ENCODE results near the gene CAMK1D.

The CAMK1D gene

GRCh38 chr10:12869427-12869826, 520.1 kb downstream of the CAMK1D start:
- Histone ChIP-seq H3K36me3 (ENCODE audit: control insufficient read depth in 2 of 2, insufficient read depth in 1 of 2, low read length in 2 of 2) (no peaks in the 10 kb centered on the region), H3K4me1 (ENCODE audit: control insufficient read depth, insufficient read depth, low read length) (no peaks in the 10 kb centered on the region), H3K27ac (ENCODE audit: extremely low read depth, low read depth, low read length) (no peak overlapping the region), H3K9me3 (ENCODE audit: control insufficient read depth, insufficient read depth, low read depth, low read length) (no peaks in the 10 kb centered on the region), H3K4me3 (ENCODE audit: low read depth, low read length) (no peak overlapping the region)
- ChIA-PET CTCF (interaction anchor here (1.9 kb wide), 1 partner anchor 21 kb away, joined by 4 read pairs; no protein-coding TSS in a partner anchor), POLR2A (no interaction called here)
- TF ChIP-seq ZNF175 (tag by site-specific recombination; IDR thresholded peaks at IDR 0.05) (no peak), EGR2 (tag by site-specific recombination; IDR thresholded peaks at IDR 0.05; ENCODE audit: low read depth) (peak; percentile 69), ZFHX2 (tag by site-specific recombination; conservative IDR thresholded peaks at IDR 0.05) (peak; percentile 77), ZNF155 (tag by site-specific recombination; IDR thresholded peaks at IDR 0.05) (no peak), KLF17 (tag by site-specific recombination; IDR thresholded peaks at IDR 0.05) (no peak)

- H3K27ac ChIP-seq (ENCODE audit: extremely low read depth, low read depth, low read length) = no peak overlapping the region
- H3K4me3 ChIP-seq (ENCODE audit: low read depth, low read length) = no peak overlapping the region
- H3K4me1 ChIP-seq (ENCODE audit: control insufficient read depth, insufficient read depth, low read length) = no peaks in the 10 kb centered on the region
- TF ChIP-seq ZNF843 (tag by site-specific recombination; IDR thresholded peaks at IDR 0.05) (no peak), PBX3 (CRISPR knock-in tag; IDR thresholded peaks at IDR 0.05) (no peak), ZNF354C (tag by site-specific recombination; IDR thresholded peaks at IDR 0.05; ENCODE audit: borderline replicate concordance, low read depth) (no peak), ATF2 (tag by site-specific recombination; IDR thresholded peaks at IDR 0.05; ENCODE audit: low read depth) (no peak), ZNF530 (tag by site-specific recombination; IDR thresholded peaks at IDR 0.05; ENCODE audit: low read depth) (no peak), ZNF501 (tag by site-specific recombination; IDR thresholded peaks at IDR 0.05) (no peak)
- H3K36me3 ChIP-seq (ENCODE audit: control insufficient read depth in 2 of 2, insufficient read depth in 1 of 2, low read length in 2 of 2) = no peaks in the 10 kb centered on the region
- no peaks in the 10 kb centered on the region for H3K9me3 ChIP-seq (ENCODE audit: control insufficient read depth, insufficient read depth, low read depth, low read length)
- ChIA-PET POLR2A (no interaction called here), CTCF (interaction anchor here (0.6 kb wide), 1 partner anchor 887 kb away, joined by 3 read pairs; no protein-coding TSS in a partner anchor)
Measured at GRCh38 chr10:12872577-12872976, 523.2 kb downstream of the CAMK1D start.

- CTCF ChIA-PET = interaction anchor here (0.6 kb wide), 1 partner anchor 659 kb away, joined by 3 read pairs; no protein-coding TSS in a partner anchor
- no peak overlapping the region for H3K27ac ChIP-seq (ENCODE audit: extremely low read depth, low read depth, low read length)
- POLR2A ChIA-PET = no interaction called here
- no peak for TF ChIP-seq TCF7L2 (IDR thresholded peaks at IDR 0.05; ENCODE audit: borderline replicate concordance, low read depth, low read length)
- TF ChIP-seq ZNF654 (tag by site-specific recombination; IDR thresholded peaks at IDR 0.05; ENCODE audit: low read depth) = no peak
- TF ChIP-seq SETDB1 (IDR thresholded peaks at IDR 0.05; ENCODE audit: insufficient read length, low read length) = no peak
- no peak for TF ChIP-seq ZNF621 (tag by site-specific recombination; IDR thresholded peaks at IDR 0.05)
- no peak for TF ChIP-seq ZNF292 (tag by site-specific recombination; IDR thresholded peaks at IDR 0.05; ENCODE audit: borderline replicate concordance, low read depth)
- no peak for TF ChIP-seq ZFP69B (tag by site-specific recombination; IDR thresholded peaks at IDR 0.05)
- TF ChIP-seq ZNF510 (tag by site-specific recombination; IDR thresholded peaks at IDR 0.05; ENCODE audit: insufficient replicate concordance) = no peak
- no peak for TF ChIP-seq ZNF169 (tag by site-specific recombination; IDR thresholded peaks at IDR 0.05)
- TF ChIP-seq SP3 (tag by site-specific recombination; IDR thresholded peaks at IDR 0.05) = no peak
- no peak for TF ChIP-seq ZBTB1 (tag by site-specific recombination; IDR thresholded peaks at IDR 0.05)
- no peak for TF ChIP-seq ZNF280D (tag by site-specific recombination; IDR thresholded peaks at IDR 0.05)
- TF ChIP-seq ZNF354C (tag by site-specific recombination; IDR thresholded peaks at IDR 0.05; ENCODE audit: borderline replicate concordance, low read depth) = no peak
- TF ChIP-seq ZNF148 (tag by site-specific recombination; IDR thresholded peaks at IDR 0.05; ENCODE audit: borderline replicate concordance) = no peak
Measured at GRCh38 chr10:12873172-12873571, 523.8 kb downstream of the CAMK1D start.

More at GRCh38 chr10:12873172-12873571, 523.8 kb downstream of the CAMK1D start:
- no peak overlapping the region for H3K4me3 ChIP-seq (ENCODE audit: low read depth, low read length)
- H3K9me3 ChIP-seq (ENCODE audit: control insufficient read depth, insufficient read depth, low read depth, low read length) = no peaks in the 10 kb centered on the region
- no peaks in the 10 kb centered on the region for H3K4me1 ChIP-seq (ENCODE audit: control insufficient read depth, insufficient read depth, low read length)
- H3K36me3 ChIP-seq (ENCODE audit: control insufficient read depth in 2 of 2, insufficient read depth in 1 of 2, low read length in 2 of 2) = no peaks in the 10 kb centered on the region

Measured in HEK293 (cell line).